Measurements from ENCODE around the gene REXO1. TPM values are rescaled to one million over a fixed set of nuclear protein-coding genes. Genes with fewer than 3 reads are reported as not detected.

Gene REXO1
- total and polyA plus RNA-seq, 9 of the 15 experiments (the other 6 are each of a cell fraction or from before 2014, with no cell fraction given) = 0.04 to 63.3 (median 15.8) TPM

DNA sequence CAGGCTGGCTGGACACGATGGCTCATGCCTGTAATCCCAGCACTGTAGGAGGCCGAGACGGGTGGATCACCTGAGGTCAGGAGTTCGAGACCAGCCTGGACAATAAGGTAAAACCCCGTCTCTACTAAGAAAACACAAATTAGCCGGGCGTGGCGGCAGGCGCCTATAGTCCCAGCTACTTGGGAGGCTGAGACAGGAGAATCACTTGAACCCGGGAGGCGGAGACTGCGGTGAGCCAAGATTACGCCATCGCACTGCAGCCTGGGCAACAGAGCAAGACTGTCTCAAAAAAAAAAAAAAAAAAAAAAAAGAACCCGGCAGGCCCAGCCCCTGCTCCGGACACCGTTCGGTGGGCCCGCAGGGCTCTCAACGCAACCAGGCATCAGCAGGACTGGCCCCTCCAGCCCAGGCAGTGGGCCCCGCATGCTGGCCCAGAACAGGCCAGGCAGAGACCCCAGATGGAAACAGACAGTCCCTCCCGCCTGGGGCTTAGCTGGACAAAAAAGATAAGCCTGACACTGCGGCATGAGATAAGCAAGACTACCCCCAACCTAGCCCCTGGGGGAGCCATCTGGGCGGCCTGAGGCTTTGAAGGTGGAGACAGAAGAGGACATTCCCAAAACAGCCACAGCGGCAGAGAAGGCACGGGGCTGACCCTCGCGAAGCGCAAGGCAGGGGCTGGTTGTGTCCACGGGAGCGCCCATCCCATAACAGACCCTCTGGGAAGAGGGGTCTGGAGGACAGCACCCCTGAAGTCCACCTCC, 11.6 kb downstream of the REXO1 start (continued):
- TF ChIP-seq, protein P1, sequence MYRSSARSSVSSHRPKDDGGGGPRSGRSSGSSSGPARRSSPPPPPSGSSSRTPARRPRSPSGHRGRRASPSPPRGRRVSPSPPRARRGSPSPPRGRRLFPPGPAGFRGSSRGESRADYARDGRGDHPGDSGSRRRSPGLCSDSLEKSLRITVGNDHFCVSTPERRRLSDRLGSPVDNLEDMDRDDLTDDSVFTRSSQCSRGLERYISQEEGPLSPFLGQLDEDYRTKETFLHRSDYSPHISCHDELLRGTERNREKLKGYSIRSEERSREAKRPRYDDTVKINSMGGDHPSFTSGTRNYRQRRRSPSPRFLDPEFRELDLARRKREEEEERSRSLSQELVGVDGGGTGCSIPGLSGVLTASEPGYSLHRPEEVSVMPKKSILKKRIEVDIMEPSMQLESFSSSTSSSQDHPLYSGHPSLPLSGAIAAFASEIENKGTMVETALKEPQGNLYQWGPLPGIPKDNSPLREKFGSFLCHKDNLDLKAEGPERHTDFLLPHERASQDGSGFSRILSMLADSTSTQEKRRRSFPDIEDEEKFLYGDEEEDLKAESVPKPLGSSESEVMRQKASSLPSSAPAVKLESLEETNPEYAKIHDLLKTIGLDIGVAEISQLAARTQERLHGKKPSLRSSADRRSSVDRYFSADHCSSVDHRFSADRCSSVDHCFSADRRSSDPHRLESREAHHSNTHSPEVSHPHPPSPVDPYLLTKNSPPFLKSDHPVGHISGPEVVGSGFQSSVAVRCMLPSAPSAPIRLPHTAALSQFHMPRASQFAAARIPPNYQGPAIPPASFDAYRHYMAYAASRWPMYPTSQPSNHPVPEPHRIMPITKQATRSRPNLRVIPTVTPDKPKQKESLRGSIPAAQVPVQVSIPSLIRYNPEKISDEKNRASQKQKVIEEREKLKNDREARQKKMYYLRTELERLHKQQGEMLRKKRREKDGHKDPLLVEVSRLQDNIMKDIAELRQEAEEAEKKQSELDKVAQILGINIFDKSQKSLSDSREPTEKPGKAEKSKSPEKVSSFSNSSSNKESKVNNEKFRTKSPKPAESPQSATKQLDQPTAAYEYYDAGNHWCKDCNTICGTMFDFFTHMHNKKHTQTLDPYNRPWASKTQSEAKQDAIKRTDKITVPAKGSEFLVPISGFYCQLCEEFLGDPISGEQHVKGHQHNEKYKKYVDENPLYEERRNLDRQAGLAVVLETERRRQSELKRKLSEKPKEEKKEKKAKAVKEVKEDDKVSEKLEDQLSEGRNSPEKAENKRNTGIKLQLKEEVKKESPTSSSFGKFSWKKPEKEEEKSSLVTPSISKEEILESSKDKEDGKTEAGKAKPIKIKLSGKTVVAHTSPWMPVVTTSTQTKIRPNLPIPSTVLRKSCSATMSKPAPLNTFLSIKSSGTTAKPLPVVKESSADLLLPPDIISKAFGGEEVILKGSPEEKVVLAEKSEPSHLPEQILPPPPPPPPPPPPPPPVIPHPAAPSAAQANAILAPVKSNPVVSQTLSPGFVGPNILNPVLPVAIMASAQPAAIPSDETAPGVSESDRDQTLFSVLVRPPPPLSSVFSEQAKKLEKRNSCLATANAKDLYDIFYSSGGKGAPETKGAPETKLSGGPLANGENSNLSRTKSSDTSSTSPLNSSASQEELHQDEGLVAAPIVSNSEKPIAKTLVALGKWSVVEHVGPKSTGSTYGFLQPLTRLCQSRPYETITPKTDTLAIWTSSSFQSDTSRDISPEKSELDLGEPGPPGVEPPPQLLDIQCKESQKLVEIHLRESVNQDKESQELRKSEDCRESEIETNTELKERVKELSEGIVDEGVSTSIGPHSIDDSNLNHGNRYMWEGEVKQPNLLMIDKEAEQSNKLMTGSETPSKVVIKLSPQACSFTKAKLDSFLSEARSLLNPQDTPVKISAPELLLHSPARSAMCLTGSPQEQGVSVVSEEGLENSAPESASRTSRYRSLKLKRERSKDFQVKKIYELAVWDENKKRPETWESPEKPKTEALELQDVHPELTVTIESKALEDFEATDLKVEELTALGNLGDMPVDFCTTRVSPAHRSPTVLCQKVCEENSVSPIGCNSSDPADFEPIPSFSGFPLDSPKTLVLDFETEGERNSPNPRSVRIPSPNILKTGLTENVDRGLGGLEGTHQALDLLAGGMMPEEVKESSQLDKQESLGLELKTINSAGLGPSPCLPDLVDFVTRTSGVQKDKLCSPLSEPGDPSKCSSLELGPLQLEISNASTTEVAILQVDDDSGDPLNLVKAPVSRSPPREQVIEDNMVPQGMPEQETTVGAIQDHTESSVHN (IDR thresholded peaks at IDR 0.05; ENCODE audit: borderline replicate concordance in 1 of 2, low read depth in 1 of 2) = no peak
- peak; percentile 89 for TF ChIP-seq ATF7 (IDR thresholded peaks at IDR 0.05)
- peak; percentile 97 for TF ChIP-seq CBFA2T2 (conservative IDR thresholded peaks at IDR 0.05)
- TF ChIP-seq HDAC1 (IDR thresholded peaks at IDR 0.05) = peak in 1 of 2 experiments; percentile 56; a peak in 1 of 4 replicates
- TF ChIP-seq CEBPB (tag; IDR thresholded peaks at IDR 0.05) = peak; percentile 97
- TF ChIP-seq SRF (CRISPR knock-in tag; IDR thresholded peaks at IDR 0.05) = peak in 1 of 2 experiments; percentile 53; a peak in 1 of 4 replicates
- TF ChIP-seq ZNF76 (CRISPR knock-in tag; IDR thresholded peaks at IDR 0.05; ENCODE audit: borderline replicate concordance) = no peak
- no peak for TF ChIP-seq PREB (CRISPR knock-in tag; IDR thresholded peaks at IDR 0.05)
- TF ChIP-seq, protein P2, sequence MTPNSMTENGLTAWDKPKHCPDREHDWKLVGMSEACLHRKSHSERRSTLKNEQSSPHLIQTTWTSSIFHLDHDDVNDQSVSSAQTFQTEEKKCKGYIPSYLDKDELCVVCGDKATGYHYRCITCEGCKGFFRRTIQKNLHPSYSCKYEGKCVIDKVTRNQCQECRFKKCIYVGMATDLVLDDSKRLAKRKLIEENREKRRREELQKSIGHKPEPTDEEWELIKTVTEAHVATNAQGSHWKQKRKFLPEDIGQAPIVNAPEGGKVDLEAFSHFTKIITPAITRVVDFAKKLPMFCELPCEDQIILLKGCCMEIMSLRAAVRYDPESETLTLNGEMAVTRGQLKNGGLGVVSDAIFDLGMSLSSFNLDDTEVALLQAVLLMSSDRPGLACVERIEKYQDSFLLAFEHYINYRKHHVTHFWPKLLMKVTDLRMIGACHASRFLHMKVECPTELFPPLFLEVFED (CRISPR knock-in tag; conservative IDR thresholded peaks at IDR 0.05) = no peak
- TF ChIP-seq ZNF324 (CRISPR knock-in tag; IDR thresholded peaks at IDR 0.05) = no peak
- TF ChIP-seq TRIM28 (IDR thresholded peaks at IDR 0.05) = peak; percentile 43; the same call in 1 of the 2 replicates
- TF ChIP-seq TEAD4 (IDR thresholded peaks at IDR 0.05; ENCODE audit: low read length) = peak; percentile 95
- TF ChIP-seq TEAD4 (CRISPR knock-in tag; IDR thresholded peaks at IDR 0.05; ENCODE audit: borderline replicate concordance) = no peak
- TF ChIP-seq U2AF1 (optimal IDR thresholded peaks at IDR 0.05; ENCODE audit: low read depth, low read length) = no peak
- no peak for TF ChIP-seq RBM25 (IDR thresholded peaks at IDR 0.05; ENCODE audit: low read depth, low read length, severe bottlenecking)
- no peak for TF ChIP-seq NFXL1 (CRISPR knock-in tag; IDR thresholded peaks at IDR 0.05)
- TF ChIP-seq DLX4 (CRISPR knock-in tag; IDR thresholded peaks at IDR 0.05) = no peak

Measured in K562 (cell line).